Activated naive CD8-positive, alpha-beta T cell treated with anti-CD3 and anti-CD28 coated beads for 36 hours (primary cell): ENCODE data around the gene RANBP3. TPM values are rescaled to one million over a fixed set of nuclear protein-coding genes. Genes with fewer than 3 reads are reported as not detected.

Source experiments
- DNase-seq: peaks from one replicate; pipeline ENCODE4 v3.0.0; 2021
- H3K27ac Mint-ChIP-seq: one replicate; pipeline ENCODE4 v1.8.0; 2022; ENCODE audit warnings: mild to moderate bottlenecking, moderate library complexity, mixed read lengths
- H3K27me3 Mint-ChIP-seq: one replicate; pipeline ENCODE4 v1.8.0; 2022; ENCODE audit warnings: mild to moderate bottlenecking, mixed read lengths
- H3K36me3 Mint-ChIP-seq: one replicate; pipeline ENCODE4 v1.8.0; 2021; ENCODE audit warnings: mild to moderate bottlenecking, mixed read lengths
- H3K4me1 Mint-ChIP-seq: one replicate; pipeline ENCODE4 v1.8.0; 2021; ENCODE audit warnings: mixed read lengths
- H3K4me3 Mint-ChIP-seq: one replicate; pipeline ENCODE4 v1.8.0; 2022; ENCODE audit warnings: mild to moderate bottlenecking, moderate library complexity, mixed read lengths
- H3K9me3 Mint-ChIP-seq: one replicate; pipeline ENCODE4 v1.8.0; 2022; ENCODE audit warnings: mixed read lengths
- total RNA-seq, 2 experiments: library from RNA; stranded (reverse); gene quantifications; one replicate each; pipeline ENCODE4 v1.2.3, GENCODE V29; 2021

The RANBP3 gene
- total RNA-seq, 2 experiments from 2014 or later = 94.0 to 109 TPM

DNA sequence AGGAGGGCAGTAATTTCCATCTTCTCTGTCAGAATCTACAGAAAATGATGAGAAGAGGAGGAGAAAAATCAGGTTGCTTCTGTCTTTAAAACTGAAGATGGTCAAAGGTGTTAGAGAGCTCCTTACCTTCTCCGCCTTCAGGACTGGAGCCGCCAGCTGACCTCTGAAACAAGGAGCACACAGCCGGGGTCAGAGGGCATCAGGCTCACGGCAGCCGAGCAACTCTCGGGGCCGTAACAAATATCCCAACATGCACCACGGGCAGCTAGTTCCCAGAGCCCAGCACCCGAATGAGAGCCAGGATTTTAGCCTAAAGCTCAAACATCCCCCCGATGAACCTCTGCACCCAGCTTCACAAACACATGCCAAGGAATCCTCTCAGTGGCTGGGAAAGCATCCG, 36.3 kb downstream of the RANBP3 start:
- H3K9me3 Mint-ChIP-seq = no peaks in the 10 kb centered on the region
- no peak overlapping the region for H3K4me3 Mint-ChIP-seq
- no peaks in the 10 kb centered on the region for H3K27me3 Mint-ChIP-seq
- peaks cover 10% of the 10 kb centered on the region for H3K36me3 Mint-ChIP-seq
- no peak for DNase-seq
- H3K27ac Mint-ChIP-seq = no peak overlapping the region
- H3K4me1 Mint-ChIP-seq = peaks cover 29% of the 10 kb centered on the region

DNA sequence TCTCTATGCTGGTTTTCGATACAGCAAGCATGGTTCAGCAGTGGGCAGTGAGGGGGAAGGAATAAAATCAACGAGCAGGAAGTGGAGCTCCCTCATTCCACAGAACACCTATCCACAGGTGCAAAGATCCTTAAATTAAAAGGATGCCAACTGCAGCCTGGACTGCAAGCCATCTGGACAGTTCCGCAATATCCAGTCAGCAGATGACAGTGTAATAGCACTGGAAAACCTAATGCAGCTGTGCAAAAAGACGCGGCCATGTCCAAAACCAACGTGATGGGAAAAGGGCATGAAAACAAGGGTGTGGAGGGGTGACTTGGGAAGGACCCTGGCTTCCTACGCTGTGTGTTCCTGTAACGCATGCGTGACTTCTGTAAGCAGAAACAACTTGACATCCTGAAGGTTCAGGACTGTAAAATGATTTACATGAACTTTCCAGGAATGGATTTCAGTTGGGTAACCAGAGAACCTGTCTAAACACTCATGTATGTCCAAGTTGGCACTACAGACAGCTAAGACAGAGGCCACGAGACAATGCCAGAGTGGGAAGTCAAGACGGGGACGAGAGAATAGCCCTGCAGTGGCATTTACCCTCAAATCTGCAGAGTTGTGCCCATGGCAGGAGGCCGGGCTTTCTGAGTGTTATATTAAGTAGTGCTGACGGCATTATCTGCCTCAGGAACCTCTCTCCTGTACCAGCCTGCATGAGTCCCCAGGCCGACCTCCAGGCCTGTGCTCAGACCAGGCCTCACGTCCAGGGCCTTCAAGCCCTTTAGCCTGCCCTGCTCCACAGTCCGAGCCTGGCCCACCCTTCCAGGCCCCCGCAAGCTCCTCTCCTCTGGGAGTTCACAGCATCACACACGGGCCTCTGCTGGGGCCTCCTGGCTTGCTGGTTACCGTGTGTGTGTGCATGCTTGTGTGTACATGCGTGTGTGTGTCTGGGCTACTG, 37.4 kb downstream of the RANBP3 start:
- Mint-ChIP-seq H3K9me3 (no peaks in the 10 kb centered on the region), H3K4me1 (peaks cover 23% of the 10 kb centered on the region), H3K27me3 (no peaks in the 10 kb centered on the region), H3K27ac (no peak overlapping the region), H3K4me3 (no peak overlapping the region), H3K36me3 (peaks cover 12% of the 10 kb centered on the region)
- no peak for DNase-seq

DNA sequence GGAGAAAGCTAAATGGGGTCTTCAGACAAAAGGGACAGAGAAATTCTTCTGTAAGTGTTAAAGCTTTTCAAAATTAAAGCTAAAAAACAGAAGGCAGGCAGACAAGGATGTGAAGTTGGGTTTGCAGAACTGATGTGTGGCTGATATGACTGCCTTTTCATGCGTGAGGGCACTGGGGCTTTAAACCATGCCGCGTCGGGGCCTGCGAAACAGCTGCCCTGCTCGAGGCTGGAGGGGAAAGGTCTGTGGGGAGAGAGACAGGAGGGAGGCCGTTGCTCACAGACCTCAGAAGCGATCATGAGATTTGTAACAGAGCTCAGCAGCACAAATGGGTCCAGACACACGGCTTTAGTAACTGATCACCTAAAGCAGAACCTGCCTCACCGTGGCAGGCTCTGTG, 40.4 kb downstream of the RANBP3 start:
- Mint-ChIP-seq H3K27ac (no peak overlapping the region), H3K27me3 (no peaks in the 10 kb centered on the region), H3K4me1 (no peaks in the 10 kb centered on the region), H3K36me3 (peaks cover 11% of the 10 kb centered on the region), H3K4me3 (no peak overlapping the region), H3K9me3 (no peaks in the 10 kb centered on the region)
- DNase-seq = no peak

DNA sequence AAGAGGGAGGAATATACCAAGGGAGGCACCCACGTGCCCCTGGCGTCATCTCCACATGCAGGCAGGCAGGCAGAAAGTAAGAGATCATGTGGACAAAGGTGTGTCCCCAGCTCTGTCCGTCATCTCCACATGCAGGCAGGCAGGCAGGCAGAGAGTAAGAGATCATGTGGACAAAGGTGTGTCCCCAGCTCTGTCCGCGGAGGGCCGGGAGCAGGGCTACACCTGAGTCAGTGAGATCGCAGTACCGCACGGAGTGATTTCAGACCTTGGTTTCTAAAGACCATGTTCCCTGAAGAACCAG, 41.7 kb downstream of the RANBP3 start:
- Mint-ChIP-seq H3K36me3 (peaks cover 11% of the 10 kb centered on the region), H3K9me3 (no peaks in the 10 kb centered on the region), H3K4me1 (no peaks in the 10 kb centered on the region), H3K4me3 (no peak overlapping the region), H3K27me3 (no peaks in the 10 kb centered on the region), H3K27ac (no peak overlapping the region)
- no peak for DNase-seq

DNA sequence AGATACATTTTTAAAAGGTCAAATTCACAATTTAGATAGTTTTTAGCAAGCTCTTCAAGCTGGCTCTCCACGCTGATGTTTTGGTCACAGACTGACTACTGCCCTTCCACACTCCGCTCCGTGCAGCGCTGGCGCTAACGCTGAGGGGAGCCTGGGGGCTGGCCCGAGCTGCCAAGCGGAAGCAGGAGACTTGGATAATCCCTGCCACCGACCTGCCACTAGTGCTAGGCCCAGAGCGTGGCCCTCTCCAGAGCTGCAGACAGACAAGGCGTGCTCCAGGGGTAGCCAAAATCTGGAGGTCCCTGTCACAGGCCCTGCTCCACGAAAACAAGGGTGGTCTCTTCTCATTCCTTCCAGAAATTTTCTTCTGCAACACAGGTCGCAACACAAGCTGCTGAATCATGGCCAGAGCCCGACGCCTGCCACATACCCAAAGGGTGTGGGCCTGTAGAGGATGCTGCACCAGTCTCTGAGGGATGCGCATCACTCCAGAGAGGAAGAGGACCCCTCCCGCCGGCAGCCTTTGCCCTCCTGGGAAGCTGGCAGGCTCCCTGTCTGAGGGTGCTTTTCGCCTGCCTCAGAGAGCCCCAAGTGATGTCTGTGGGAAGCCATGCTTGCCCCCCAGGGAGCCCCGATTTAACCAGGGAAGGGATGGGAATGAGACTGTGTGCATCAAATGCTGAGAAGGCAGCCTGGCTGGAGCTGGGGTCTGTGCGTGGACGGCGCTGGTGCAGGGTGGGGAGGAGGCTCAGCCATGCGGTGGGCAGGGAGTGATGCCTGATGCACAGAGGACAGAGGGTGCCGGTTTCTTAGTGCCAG, 42.3 kb downstream of the RANBP3 start:
- Mint-ChIP-seq H3K4me1 (no peaks in the 10 kb centered on the region), H3K27ac (peak overlapping the region; percentile 69), H3K4me3 (no peak overlapping the region), H3K9me3 (no peaks in the 10 kb centered on the region), H3K27me3 (no peaks in the 10 kb centered on the region), H3K36me3 (peaks cover 11% of the 10 kb centered on the region)
- no peak for DNase-seq

DNA sequence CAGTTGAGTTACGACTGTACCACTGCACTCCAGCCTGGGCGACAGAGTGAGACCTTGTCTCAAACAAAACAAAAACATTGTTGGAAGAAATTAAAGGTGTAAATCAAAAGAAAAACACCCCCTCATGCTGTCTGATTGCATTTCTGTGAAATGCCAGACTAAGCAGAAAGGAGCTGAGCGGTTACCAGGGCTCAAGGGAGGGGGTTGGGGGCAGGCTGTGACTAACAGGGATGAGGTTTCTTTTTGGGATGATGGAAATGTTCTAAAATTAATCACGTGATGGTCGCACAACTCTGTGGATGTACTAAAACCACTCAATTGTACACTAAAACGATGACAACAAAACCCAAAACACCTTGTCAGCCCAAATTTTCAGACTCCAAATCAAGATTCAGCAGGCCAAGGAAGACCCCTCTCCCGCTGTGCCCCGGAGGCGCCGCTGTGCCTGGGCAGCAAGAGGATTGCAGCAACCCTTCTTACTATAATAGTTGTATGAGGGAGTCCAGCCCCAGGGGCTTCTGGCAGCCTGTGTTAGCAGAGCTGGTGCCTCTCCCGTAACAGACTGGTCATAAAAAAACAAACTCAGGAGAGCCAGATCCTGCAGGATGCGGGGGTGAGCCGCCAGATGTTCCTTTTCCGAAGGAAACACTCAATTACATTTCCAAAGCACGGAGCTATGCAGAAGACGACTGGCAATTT, 43.0 kb downstream of the RANBP3 start:
- peak overlapping the region; percentile 58 for H3K27ac Mint-ChIP-seq
- no peak for DNase-seq
- no peaks in the 10 kb centered on the region for H3K9me3 Mint-ChIP-seq
- H3K4me1 Mint-ChIP-seq = no peaks in the 10 kb centered on the region
- no peak overlapping the region for H3K4me3 Mint-ChIP-seq
- H3K36me3 Mint-ChIP-seq = peaks cover 11% of the 10 kb centered on the region
- no peaks in the 10 kb centered on the region for H3K27me3 Mint-ChIP-seq

DNA sequence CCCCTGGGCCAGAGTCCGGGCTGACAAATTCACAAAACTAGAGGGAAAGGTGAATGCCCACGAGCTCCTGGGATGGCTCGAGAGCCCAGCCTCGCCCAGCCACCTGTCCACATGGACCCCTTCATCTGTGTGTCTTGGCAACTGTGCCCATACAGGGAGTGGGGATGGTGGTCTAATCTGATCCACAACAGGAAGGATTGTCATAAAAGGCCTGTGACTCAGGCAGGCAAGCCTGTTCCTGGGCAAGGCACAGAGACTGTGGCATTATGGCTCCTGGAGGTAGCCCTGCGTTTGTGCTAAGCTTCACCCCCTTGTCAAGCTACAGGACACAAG, 43.9 kb downstream of the RANBP3 start:
- H3K4me1 Mint-ChIP-seq = no peaks in the 10 kb centered on the region
- no peaks in the 10 kb centered on the region for H3K9me3 Mint-ChIP-seq
- H3K27me3 Mint-ChIP-seq = no peaks in the 10 kb centered on the region
- H3K36me3 Mint-ChIP-seq = peaks cover 11% of the 10 kb centered on the region
- no peak overlapping the region for H3K4me3 Mint-ChIP-seq
- no peak for DNase-seq
- H3K27ac Mint-ChIP-seq = no peak overlapping the region

DNA sequence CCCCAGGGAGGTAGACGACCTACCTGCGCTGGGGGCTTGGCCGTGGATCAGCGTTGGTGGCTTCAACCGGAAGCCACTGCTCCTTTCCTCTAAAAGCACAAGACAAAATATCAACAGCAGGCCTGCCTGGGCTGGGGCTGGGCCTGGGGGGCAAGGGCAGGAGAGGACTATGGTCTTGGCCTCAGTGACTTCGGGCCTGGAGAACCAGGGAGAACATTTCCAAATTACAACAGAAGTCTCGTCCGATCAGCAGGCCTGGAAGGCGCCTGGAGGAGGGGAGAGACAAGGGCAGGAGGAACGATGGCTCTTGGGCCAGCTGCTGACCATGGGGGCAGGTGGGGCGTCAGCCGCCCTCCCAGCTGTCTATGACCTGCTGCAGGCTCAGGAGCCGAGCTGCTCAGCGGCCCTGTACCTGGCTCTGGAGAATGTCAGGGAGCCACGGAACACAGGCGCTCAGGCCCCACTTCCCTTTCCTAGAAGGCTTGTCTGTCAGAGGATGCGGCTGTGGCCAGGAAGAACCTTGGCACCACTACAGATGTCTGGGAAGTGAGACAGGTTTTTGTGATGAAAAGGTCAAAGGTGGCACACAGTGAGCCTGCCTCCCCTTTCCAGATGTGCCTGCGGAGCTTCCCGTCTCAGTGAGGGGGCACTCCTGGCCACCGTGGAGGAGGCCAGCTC, 44.4 kb downstream of the RANBP3 start:
- H3K36me3 Mint-ChIP-seq = peaks cover 11% of the 10 kb centered on the region
- H3K27ac Mint-ChIP-seq = no peak overlapping the region
- no peaks in the 10 kb centered on the region for H3K27me3 Mint-ChIP-seq
- H3K4me3 Mint-ChIP-seq = no peak overlapping the region
- no peak for DNase-seq
- H3K4me1 Mint-ChIP-seq = no peaks in the 10 kb centered on the region
- no peaks in the 10 kb centered on the region for H3K9me3 Mint-ChIP-seq

DNA sequence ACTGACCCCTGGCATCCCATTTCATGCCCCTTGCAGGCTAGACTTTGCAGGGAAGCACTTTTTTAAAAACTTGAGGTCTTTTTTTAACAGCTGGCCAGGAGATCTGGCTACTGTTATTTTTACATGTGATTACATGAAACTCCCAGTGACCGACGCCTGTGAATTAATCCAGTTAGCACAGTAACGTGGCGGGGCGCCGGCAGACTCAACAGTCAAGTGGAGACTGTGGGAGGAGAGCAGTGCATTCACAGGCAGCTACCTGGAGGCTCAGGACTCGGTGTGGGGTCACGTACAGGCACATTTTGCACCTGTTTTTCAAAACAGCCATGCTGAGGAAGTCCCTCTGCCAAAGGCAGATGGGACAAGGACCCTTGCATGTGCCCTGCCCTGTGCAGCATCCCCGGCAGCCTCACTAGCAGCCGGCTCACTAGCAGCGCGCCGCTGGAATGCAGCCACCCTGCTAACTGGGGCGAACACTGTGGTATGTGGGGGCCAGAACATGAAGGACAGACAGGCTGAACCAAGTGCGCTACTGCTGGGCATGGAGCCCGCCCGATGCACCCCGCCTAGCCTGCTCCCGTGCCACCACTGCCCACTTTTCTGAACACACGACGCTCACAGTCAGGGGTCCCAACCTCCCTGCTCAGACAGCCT, 45.2 kb downstream of the RANBP3 start:
- H3K4me1 Mint-ChIP-seq = no peaks in the 10 kb centered on the region
- no peak for DNase-seq

DNA sequence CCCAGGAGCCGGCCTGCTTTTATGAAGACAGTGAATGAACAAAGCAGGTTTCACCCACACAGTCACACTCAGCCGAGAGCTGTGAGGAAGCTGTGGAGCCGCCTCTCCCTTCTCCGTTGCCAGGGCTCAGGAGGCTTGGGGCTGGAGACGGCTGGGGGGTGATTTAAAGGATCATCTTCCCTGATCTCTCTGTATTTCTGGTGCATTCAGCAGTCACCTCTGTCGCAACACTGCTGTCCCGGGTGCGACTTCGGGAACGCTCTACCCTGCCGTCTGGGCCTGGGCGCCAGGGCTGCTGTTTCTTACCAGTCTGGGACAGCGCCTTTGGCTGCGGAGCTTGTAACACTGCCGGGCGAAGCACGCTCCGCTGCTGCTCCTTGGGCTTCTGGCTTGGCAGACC, 45.8 kb downstream of the RANBP3 start:
- Mint-ChIP-seq H3K36me3 (peaks cover 11% of the 10 kb centered on the region), H3K27ac (no peak overlapping the region), H3K4me3 (no peak overlapping the region), H3K4me1 (no peaks in the 10 kb centered on the region), H3K9me3 (no peaks in the 10 kb centered on the region), H3K27me3 (no peaks in the 10 kb centered on the region)
- no peak for DNase-seq

More for the DNA sequence above, 45.2 kb downstream of the RANBP3 start:
- Mint-ChIP-seq H3K27me3 (no peaks in the 10 kb centered on the region), H3K36me3 (peaks cover 11% of the 10 kb centered on the region), H3K9me3 (no peaks in the 10 kb centered on the region), H3K27ac (no peak overlapping the region), H3K4me3 (no peak overlapping the region)

DNA sequence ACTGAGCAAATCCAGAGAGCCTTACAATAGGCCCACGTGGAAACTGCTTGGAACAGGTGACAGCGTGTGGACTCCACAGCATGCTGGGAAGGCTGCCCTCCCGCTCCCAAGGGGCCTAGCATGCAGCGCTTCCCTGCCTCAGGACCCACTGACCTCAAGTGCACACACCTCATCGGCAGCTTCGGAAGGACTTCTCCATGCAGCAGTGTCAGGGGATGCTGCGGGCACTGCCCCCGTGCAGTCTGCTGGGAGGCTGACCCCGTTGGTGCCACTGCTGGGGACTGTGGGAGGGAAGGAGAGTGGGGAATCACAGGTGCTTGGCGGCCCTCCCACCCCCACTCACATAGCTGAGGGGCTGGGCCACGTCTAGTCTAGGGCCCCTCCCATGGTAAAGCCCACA, 46.7 kb downstream of the RANBP3 start:
- no peak overlapping the region for H3K4me3 Mint-ChIP-seq
- H3K36me3 Mint-ChIP-seq = peaks cover 9% of the 10 kb centered on the region

DNA sequence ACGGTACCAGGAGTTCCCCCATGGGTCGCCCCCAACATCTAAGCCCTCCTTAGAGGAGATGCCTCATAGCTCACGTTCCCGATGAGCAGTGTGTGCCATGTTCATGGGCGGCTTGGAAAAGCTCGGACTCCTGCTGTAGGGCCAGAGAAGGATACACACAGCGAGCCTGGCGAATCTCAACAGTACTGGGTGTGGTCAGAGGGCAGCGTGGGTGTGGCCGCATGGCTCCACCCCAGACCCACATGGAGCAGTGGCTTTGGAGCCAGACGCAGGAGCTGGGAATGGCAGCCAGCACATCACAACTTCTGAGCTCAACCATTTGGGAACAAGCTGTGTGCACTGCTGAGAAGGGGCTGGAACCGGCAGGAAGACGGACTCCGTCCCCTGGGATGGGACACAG, 48.3 kb downstream of the RANBP3 start:
- no peak for DNase-seq
- H3K4me3 Mint-ChIP-seq = no peak overlapping the region
- no peak overlapping the region for H3K27ac Mint-ChIP-seq
- H3K36me3 Mint-ChIP-seq = peaks cover 4% of the 10 kb centered on the region
- H3K27me3 Mint-ChIP-seq = no peaks in the 10 kb centered on the region
- H3K9me3 Mint-ChIP-seq = no peaks in the 10 kb centered on the region
- no peaks in the 10 kb centered on the region for H3K4me1 Mint-ChIP-seq

More for the DNA sequence above, 46.7 kb downstream of the RANBP3 start:
- Mint-ChIP-seq H3K9me3 (no peaks in the 10 kb centered on the region), H3K4me1 (no peaks in the 10 kb centered on the region), H3K27me3 (no peaks in the 10 kb centered on the region), H3K27ac (no peak overlapping the region)
- DNase-seq = no peak

DNA sequence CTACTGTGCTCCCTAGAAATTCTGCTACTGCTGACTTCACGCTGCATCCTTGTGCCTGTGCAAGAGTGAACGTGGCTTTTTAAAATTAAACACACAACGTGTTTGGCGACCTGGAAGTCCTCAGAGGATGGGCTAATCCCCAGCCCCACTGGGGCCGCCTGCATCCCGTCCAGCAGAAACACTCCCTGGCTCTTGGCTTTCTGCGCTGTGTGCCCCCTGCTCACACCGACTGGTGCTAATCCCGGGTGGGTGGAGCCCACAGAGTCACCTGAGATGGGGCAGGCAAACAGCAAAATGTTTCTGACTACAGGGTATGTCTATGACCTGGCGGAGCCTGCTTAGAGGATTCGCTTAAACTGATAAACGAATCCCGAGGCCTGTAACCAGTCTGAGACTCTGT, 48.8 kb downstream of the RANBP3 start:
- Mint-ChIP-seq H3K9me3 (no peaks in the 10 kb centered on the region), H3K4me1 (no peaks in the 10 kb centered on the region), H3K27ac (no peak overlapping the region), H3K36me3 (peaks cover 5% of the 10 kb centered on the region), H3K4me3 (no peak overlapping the region), H3K27me3 (no peaks in the 10 kb centered on the region)
- DNase-seq = no peak

DNA sequence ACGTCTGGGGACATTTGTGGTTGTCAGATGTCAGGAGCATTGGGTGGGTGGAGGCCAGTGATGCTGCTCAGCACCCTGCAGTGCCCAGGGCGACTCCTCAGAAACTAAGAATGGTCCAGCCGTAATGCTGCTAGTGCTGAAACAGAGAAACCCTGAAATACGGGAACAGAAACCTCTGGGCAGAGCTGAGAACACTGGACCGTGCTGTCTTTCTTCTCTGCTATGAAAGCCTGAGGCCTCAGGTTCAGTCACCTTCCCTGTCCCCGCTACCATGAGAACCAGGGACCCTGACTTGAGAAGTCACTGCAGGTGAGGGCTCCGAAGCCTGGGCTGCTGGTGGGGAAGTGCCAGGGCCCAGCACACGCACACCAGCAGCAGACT, 50.5 kb downstream of the RANBP3 start:
- no peaks in the 10 kb centered on the region for H3K9me3 Mint-ChIP-seq
- H3K27me3 Mint-ChIP-seq = no peaks in the 10 kb centered on the region
- H3K4me1 Mint-ChIP-seq = no peaks in the 10 kb centered on the region
- DNase-seq = no peak
- H3K4me3 Mint-ChIP-seq = no peak overlapping the region
- H3K36me3 Mint-ChIP-seq = peaks cover 4% of the 10 kb centered on the region
- no peak overlapping the region for H3K27ac Mint-ChIP-seq
